Activated naive CD8-positive, alpha-beta T cell treated with anti-CD3 and anti-CD28 coated beads, Interleukin-2, amount 10 ng/mL, durations not matched to agents 7 days and 5 days (primary cell): ENCODE results near the gene GALNT1. TPM values are rescaled to one million over a fixed set of nuclear protein-coding genes. Genes with fewer than 3 reads are reported as not detected.
A peak's percentile ranks its signal among the peaks of the same experiment; 100 is the strongest.
"Not testable (repeated sequence)": the region's sequence is repeated elsewhere in the genome, so short reads cannot be mapped to it uniquely, and the experiment has no call there.

Experiments
- ATAC-seq: fragments of 150-1000 bp; cut with Tn5 transposase; one replicate; pipeline ENCODE4 v1.10.0; 2021; ENCODE audit warnings: low read depth, moderate library complexity
- POLR2A ChIA-PET: fragments of 350-600 bp; sonication (Branson Sonifier 250); formaldehyde crosslinking; loops from one replicate; lab custom pipeline; 2021; ENCODE audit warnings: antibody characterized with exemption; lab: Charles Lee
- DNase-seq: peaks from one replicate; pipeline ENCODE4 v3.0.0; 2021
- H3K27ac Mint-ChIP-seq: one replicate; pipeline ENCODE4 v1.8.0; 2022; ENCODE audit warnings: mild to moderate bottlenecking, mixed read lengths
- H3K27me3 Mint-ChIP-seq: one replicate; pipeline ENCODE4 v1.8.0; 2022; ENCODE audit warnings: mild to moderate bottlenecking, moderate library complexity, mixed read lengths
- H3K36me3 Mint-ChIP-seq: one replicate; pipeline ENCODE4 v1.8.0; 2021; ENCODE audit warnings: mild to moderate bottlenecking, mixed read lengths
- H3K4me1 Mint-ChIP-seq: one replicate; pipeline ENCODE4 v1.8.0; 2021; ENCODE audit warnings: mixed read lengths
- H3K4me3 Mint-ChIP-seq: one replicate; pipeline ENCODE4 v1.8.0; 2022; ENCODE audit warnings: mild to moderate bottlenecking, moderate library complexity, mixed read lengths
- H3K9me3 Mint-ChIP-seq: one replicate; pipeline ENCODE4 v1.8.0; 2021; ENCODE audit warnings: mixed read lengths
- total RNA-seq, 2 experiments: library from RNA; stranded (reverse); gene quantifications; one replicate each; pipeline ENCODE4 v1.2.3, GENCODE V29; 2021

The GALNT1 gene
- total RNA-seq, 2 experiments from 2014 or later, result 33.1 to 38.3 TPM

DNA sequence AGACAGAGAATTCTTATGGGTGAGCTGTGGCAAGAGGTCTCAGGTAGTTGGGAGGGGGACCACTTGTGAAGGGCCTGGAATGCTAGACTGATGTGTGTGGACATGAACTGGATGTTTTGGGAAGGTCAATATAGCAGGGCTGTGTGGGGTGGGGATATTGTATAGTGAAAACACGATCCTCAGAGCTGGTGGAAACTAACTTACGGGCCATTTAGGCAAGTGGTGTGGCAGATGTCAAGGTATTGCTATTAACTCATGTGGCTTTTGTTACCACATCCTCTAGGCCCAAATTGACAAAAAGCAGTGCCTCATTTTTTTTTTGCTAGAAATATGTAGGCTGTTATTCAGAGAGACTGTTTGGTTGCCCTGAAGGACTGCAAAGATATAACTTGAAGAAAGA, 8.0 kb upstream of the GALNT1 start:
- H3K27me3 Mint-ChIP-seq, result no peaks in the 10 kb centered on the region
- peaks cover 34% of the 10 kb centered on the region for H3K4me1 Mint-ChIP-seq
- H3K36me3 Mint-ChIP-seq, result peaks cover 11% of the 10 kb centered on the region
- no peak for DNase-seq
- peak overlapping the region; percentile 23 for H3K27ac Mint-ChIP-seq
- H3K4me3 Mint-ChIP-seq, result peak overlapping the region; percentile 4
- ATAC-seq, result peak; percentile 69
- POLR2A ChIA-PET, result no interaction called here
- peaks cover 8% of the 10 kb centered on the region for H3K9me3 Mint-ChIP-seq

DNA sequence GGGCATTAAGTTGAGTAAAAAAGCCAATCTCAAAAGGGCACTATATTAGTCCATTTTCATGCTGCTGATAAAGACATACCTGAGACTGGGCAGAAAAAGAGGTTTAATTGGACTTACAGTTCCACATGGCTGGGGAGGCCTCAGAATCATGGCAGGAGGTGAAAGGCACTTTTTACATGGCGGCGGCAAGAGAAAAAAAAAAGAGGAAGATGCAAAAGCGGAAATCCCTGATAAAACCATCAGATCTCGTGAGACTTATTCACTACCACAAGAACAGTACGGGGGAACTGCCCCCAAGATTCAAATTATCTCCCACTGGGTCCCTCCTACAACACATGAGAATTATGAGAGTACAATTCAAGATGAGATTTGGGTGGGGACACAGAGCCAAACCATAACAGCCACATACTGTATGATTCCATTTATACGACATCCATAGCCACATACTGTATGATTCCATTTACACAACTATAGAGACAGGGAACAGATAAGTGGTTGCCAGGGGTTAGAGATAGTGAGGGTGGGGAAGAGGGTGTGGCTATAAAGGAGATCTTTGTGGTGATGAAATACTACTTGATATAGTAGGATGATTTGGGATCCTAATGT, 5.2 kb upstream of the GALNT1 start:
- POLR2A ChIA-PET, result not testable (repeated sequence)

DNA sequence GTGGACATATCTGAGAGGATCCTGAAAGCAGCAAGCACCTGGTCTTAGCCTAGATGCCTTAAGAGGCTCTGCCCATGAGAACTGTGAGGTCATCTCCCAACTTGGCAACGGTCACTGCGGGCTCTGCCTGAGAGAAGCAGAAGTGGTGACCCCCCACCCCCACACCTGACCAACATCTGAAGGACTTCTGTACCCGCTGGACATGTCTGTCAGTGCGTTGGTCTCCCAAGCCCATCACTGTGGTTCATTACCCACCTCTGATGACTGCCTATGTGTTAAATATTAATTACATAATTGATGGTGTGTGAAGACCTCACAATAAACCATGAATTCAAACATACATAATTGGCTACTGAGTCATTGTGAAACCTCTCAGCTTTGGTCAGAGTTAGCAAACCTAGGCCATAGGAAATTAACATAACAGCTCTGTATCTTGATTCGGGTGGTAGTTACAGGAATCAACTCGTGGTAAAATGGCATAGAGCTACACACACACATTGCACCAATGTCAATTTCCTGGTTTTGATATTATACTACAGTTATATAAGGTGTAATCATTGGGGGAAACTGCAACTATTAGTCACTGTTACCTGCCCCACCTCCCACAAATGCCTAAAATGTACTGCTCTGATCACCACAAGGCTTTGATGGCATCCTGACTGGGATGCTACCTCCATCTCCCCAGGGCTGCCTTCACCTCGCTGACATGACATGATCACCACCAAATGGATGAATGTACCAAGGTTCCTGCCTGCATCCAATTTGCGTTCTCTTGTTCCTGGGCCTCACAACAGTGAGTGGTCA, 4.3 kb upstream of the GALNT1 start:
- peaks cover 38% of the 10 kb centered on the region for H3K4me1 Mint-ChIP-seq
- H3K36me3 Mint-ChIP-seq, result peaks cover 12% of the 10 kb centered on the region
- ATAC-seq, result peak; percentile 37
- H3K4me3 Mint-ChIP-seq, result no peak overlapping the region
- POLR2A ChIA-PET, result no interaction called here
- H3K27ac Mint-ChIP-seq, result no peak overlapping the region
- no peak for DNase-seq
- peaks cover 3% of the 10 kb centered on the region for H3K27me3 Mint-ChIP-seq
- peaks cover 8% of the 10 kb centered on the region for H3K9me3 Mint-ChIP-seq

More for the DNA sequence above, 5.2 kb upstream of the GALNT1 start:
- Mint-ChIP-seq H3K4me1 (peaks cover 37% of the 10 kb centered on the region), H3K36me3 (peaks cover 12% of the 10 kb centered on the region)
- not testable (repeated sequence) for H3K27me3 Mint-ChIP-seq, DNase-seq, H3K9me3 Mint-ChIP-seq, ATAC-seq, H3K27ac Mint-ChIP-seq, H3K4me3 Mint-ChIP-seq

DNA sequence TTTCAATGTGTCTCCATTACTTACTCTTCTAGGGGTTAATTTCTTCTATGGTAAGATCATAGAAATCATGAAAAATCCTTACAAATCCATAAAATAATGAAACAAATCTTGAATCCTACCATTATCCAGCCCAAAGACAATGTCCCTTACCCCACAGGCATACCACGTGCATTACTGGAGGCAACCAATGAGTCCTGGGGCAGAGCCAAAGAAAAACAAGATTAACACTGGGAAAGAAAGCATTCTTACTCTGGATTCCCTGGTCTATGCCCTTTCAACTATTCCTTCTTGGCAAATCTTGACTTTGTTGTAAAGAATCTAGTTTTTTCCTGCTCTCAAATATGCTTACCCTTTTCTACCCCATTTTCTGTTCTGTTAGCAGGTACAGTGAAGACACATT, 3.1 kb upstream of the GALNT1 start:
- ATAC-seq, result no peak
- Mint-ChIP-seq H3K4me1 (peaks cover 43% of the 10 kb centered on the region), H3K27me3 (peaks cover 3% of the 10 kb centered on the region), H3K36me3 (peaks cover 14% of the 10 kb centered on the region), H3K27ac (no peak overlapping the region), H3K4me3 (no peak overlapping the region), H3K9me3 (peaks cover 8% of the 10 kb centered on the region)
- no peak for DNase-seq
- POLR2A ChIA-PET, result no interaction called here

DNA sequence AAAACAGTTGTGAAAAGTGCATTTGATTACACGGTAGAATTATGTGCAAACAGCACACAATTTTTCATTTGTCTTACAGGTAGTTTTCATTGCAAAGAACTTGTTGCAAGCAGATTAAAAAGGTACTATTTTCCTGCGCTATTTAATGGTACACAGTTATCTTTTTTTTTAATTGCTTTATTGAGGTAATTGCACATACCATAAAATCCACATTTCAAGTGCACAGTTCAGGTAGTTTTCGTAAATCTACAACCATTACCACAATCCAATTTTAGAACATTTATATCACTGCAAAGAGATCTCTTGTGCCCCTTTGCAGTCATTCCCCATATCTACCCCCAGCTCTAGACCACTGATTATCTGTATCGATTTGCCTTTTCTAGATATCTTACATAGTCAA, 2.6 kb upstream of the GALNT1 start:
- Mint-ChIP-seq H3K9me3 (peaks cover 8% of the 10 kb centered on the region), H3K36me3 (peaks cover 16% of the 10 kb centered on the region), H3K27me3 (peaks cover 3% of the 10 kb centered on the region), H3K4me3 (no peak overlapping the region), H3K4me1 (peaks cover 40% of the 10 kb centered on the region), H3K27ac (no peak overlapping the region)
- POLR2A ChIA-PET, result no interaction called here
- DNase-seq, result no peak
- no peak for ATAC-seq

DNA sequence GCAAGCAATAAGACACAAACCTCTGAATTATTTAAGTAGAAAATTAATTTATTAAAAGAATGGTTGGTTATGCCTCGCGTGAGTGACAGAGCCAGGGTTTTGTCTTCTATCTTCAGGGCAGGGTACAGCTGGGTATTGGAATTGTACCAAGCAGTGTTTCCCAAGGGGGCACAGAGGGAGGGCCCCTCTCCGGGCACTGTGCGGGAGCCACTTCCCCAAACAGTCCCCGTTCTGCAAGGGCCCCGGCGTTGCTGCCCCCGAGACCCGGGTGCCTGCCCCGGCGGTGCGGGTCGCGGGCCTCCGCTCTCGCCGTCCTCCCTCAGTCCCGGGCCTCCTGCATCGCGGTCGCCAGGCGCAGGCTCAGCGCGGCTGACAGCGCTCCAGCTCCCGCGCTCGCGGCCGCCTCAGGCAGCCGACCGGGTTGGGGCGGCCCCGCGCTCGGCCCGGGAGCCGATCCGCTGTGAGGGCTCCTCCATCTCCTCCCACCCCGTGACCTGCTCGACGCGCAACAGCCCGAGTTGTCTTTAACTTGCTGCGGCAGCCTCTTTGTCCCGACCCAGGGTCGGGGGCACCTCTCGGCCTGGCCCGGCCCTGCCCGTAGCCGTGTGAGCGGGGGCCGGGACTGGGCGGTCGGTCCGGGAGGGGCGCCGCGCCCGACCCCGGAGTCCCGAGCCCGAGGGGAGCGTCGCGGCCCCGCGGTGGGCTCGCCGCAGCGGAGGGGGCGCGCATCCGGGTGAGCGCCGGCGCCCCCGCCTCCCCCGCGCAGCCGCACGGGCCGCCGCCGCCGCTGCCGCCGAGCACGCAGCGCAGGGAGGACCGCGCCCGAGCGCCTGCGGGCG, 620 bp upstream of the GALNT1 start:
- Mint-ChIP-seq H3K4me1 (peaks cover 44% of the 10 kb centered on the region), H3K4me3 (peak overlapping the region; percentile 79), H3K27ac (peak overlapping the region; percentile 64), H3K9me3 (peaks cover 10% of the 10 kb centered on the region), H3K36me3 (peaks cover 22% of the 10 kb centered on the region), H3K27me3 (peaks cover 3% of the 10 kb centered on the region)
- DNase-seq (peak; percentile 75), ATAC-seq (peak; percentile 61)
- POLR2A ChIA-PET, result interaction anchor here (0.6 to 3.1 kb wide), 3 partner anchors 83 to 486 kb away, joined by 3 to 12 read pairs (median 4); partner anchors contain the start of gene INO80C

DNA sequence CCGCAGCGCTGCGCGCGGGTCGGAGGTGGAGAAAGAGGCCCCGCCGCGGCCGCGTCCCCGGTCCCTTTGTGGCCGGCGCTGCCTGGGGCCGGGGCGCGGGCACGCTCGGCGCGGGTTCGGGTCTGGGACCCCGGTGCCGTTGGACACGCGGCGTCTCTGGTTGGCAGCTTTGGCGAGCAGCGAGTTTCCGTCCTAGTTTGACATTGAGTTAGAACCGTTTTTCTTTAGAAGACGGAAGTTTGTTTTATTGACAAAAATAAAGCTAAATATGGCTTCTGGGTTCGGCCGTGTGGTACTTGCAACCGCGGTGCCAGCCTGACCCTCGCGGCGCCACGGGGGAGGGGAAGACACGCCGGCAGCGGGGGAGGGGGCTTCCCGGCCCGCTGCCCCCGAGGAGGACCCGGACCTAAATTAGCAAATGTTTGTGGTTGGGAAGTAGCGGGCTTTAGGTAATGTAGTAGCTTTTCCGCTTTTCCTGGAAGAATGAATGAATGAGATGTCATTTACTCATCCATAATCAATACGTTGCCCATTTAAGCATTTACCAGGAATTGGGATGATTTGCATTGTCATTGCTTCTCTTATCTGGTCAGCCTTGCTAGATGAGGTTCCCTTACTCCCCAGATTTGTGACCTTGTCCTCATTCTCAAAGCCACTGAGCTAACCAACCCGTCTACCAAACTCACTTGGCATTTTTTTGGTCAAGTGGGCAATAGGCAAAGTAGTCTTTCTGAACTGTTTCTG, 530 bp downstream of the GALNT1 start:
- peaks cover 3% of the 10 kb centered on the region for H3K27me3 Mint-ChIP-seq
- DNase-seq (peak; percentile 56), ATAC-seq (no peak)
- peak overlapping the region; percentile 75 for H3K27ac Mint-ChIP-seq
- H3K36me3 Mint-ChIP-seq, result peaks cover 20% of the 10 kb centered on the region
- peaks cover 5% of the 10 kb centered on the region for H3K9me3 Mint-ChIP-seq
- POLR2A ChIA-PET, result interaction anchor here (0.6 to 3.1 kb wide), 5 partner anchors 11 to 292 kb away, joined by 3 to 12 read pairs (median 4); partner anchors contain the start of genes INO80C and ZSCAN30
- peak overlapping the region; percentile 85 for H3K4me3 Mint-ChIP-seq
- peaks cover 37% of the 10 kb centered on the region for H3K4me1 Mint-ChIP-seq

DNA sequence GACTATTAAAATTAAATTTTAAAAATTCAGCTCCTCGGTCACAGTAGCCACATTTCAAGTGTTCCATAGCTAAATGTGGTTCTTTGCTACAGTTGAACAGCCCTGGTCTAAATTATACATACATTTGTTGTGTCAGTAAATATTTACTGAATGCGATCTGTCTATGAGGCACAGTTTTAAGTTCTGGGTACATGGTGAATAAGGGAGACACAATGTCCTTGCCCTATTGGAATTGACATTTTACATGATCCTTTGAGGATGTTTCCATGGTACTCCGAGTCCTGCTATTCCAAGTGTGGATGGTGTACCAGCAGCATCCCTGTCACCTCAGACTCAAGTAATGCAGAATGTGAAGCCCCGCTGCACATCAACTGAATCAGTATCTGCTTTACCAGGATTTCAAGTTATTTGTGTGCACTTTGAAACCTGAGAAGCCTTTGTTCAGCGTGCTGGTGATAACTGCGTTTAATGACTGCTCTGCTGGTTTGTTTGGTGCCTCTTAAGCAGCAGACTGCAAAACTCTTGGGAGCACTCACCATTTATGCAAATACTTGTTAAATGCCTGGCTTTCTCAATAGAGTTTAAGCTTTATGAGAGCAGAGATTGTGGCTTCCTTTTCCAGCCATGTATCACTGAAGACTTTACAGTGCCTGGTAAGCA, 1.5 kb downstream of the GALNT1 start:
- no peak overlapping the region for H3K27ac Mint-ChIP-seq
- DNase-seq, result no peak
- peaks cover 3% of the 10 kb centered on the region for H3K27me3 Mint-ChIP-seq
- peak overlapping the region; percentile 85 for H3K4me3 Mint-ChIP-seq
- POLR2A ChIA-PET, result interaction anchor here (0.6 to 3.1 kb wide), 4 partner anchors 10 to 293 kb away, joined by 3 to 12 read pairs (median 6); partner anchors contain the start of genes INO80C and ZSCAN30
- H3K4me1 Mint-ChIP-seq, result peaks cover 27% of the 10 kb centered on the region
- H3K9me3 Mint-ChIP-seq, result peaks cover 9% of the 10 kb centered on the region
- ATAC-seq, result no peak
- H3K36me3 Mint-ChIP-seq, result peaks cover 29% of the 10 kb centered on the region

DNA sequence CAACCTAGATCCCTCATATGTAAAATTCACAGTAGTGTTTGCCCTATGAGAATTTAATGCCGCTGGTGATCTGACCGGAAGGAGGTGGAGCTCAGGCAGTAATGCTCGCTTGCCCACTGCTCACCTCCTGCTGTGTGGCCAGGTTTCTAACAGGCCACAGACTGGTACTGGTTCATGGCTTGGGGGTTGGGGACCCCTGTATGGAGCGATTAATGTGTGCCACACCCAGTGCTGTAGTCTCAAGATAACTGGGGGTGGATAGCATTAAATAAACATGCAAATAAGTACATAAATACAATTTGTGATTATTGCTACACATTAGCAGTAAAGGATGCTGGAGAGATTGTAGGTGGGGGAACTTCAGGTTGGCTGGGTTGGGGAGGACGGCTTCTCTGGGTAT, 3.2 kb downstream of the GALNT1 start:
- DNase-seq (no peak), ATAC-seq (no peak)
- Mint-ChIP-seq H3K9me3 (peaks cover 18% of the 10 kb centered on the region), H3K27ac (no peak overlapping the region), H3K27me3 (peaks cover under 1% of the 10 kb centered on the region), H3K4me1 (peaks cover 23% of the 10 kb centered on the region), H3K4me3 (no peak overlapping the region), H3K36me3 (peaks cover 39% of the 10 kb centered on the region)
- POLR2A ChIA-PET, result no interaction called here

DNA sequence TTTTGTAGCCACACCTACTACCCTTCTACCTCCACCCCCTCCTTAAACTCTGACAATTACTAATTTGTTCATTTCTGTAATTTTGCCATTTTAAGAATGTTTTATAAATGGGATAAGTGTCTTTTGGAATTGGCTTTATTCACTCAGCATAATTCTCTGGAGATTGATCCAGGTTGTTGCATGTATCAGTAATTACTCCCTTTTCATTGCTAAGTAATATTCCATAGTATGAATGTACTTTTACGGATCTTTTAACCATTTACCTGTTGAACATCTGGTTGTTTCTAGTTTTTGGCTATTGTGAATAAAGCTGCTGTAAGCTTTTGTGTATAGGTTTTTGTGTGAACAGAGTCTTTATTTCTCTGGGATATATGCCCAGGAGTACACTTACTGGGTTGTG, 4.1 kb downstream of the GALNT1 start:
- Mint-ChIP-seq H3K4me3 (no peak overlapping the region), H3K27ac (no peak overlapping the region), H3K36me3 (peaks cover 41% of the 10 kb centered on the region), H3K9me3 (peaks cover 20% of the 10 kb centered on the region), H3K27me3 (no peaks in the 10 kb centered on the region), H3K4me1 (peaks cover 25% of the 10 kb centered on the region)
- POLR2A ChIA-PET, result no interaction called here
- DNase-seq (no peak), ATAC-seq (no peak)

DNA sequence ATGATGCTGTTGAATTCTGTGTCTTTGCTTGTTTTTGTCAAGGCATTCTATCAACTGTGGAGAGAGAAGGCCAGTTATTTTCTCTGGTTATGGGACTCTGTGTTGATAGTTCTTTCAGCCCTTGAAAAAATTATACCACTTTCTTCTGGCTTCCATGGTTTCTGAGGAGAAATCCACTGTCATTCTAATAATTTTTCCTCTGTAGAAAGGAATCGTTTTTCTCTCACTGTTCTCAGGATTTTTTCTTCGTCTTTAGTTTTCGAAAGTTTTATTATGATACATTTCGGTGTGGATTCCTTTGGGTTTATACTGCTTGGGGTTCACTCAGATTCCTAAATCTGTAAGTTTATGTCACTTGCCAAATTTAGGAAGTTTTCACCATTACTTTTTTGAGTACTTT, 6.6 kb downstream of the GALNT1 start:
- no peaks in the 10 kb centered on the region for H3K27me3 Mint-ChIP-seq
- H3K9me3 Mint-ChIP-seq, result peaks cover 20% of the 10 kb centered on the region
- POLR2A ChIA-PET, result no interaction called here
- peaks cover 41% of the 10 kb centered on the region for H3K36me3 Mint-ChIP-seq
- ATAC-seq, result no peak
- H3K4me3 Mint-ChIP-seq, result no peak overlapping the region
- no peak overlapping the region for H3K27ac Mint-ChIP-seq
- DNase-seq, result no peak
- H3K4me1 Mint-ChIP-seq, result peaks cover 18% of the 10 kb centered on the region

DNA sequence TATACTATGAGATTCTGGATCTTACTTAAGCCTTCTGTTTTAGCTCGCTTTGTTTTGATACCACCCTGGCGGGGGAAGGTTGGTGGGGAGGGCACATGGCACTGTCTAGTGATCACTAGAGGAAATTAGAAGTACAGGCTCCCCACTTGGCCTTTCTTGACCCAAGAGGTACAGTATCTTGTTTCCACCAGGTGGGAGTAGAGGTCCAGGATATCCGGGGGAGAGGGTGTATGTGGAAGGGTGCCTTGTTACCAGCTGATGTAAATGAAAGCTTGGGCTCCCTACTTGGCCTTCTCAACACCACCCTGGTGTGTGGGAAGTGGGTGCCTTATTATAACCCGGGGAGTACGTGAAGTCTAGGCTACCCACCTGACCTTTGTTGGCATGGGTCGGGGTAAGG, 7.5 kb downstream of the GALNT1 start:
- ATAC-seq (no peak), DNase-seq (no peak)
- no peaks in the 10 kb centered on the region for H3K27me3 Mint-ChIP-seq
- H3K4me3 Mint-ChIP-seq, result no peak overlapping the region
- H3K9me3 Mint-ChIP-seq, result peaks cover 20% of the 10 kb centered on the region
- peaks cover 13% of the 10 kb centered on the region for H3K4me1 Mint-ChIP-seq
- POLR2A ChIA-PET, result no interaction called here
- no peak overlapping the region for H3K27ac Mint-ChIP-seq
- peaks cover 38% of the 10 kb centered on the region for H3K36me3 Mint-ChIP-seq
